NB4 (cell line): Measurements from ENCODE around the gene SERP2.

ENCODE experiments used
- CTCF ChIP-seq: IDR thresholded peaks from one replicate; pipeline ENCODE4 v1.5.1; 2012; ENCODE audit warnings: low read depth, low read length
- MAX ChIP-seq: IDR thresholded peaks from 2 replicates; pipeline ENCODE4 v1.6.1; 2011; ENCODE audit warnings: low read depth, low read length

- TF ChIP-seq CTCF, result no peak
- TF ChIP-seq MAX, result no peak
Observed at GRCh38 chr13:44385847-44386246, 12.2 kb downstream of the SERP2 start.
